Ascending aorta (tissue), 2 donors: Measurements from ENCODE around the gene APOL4. TPM values are rescaled to one million over a fixed set of nuclear protein-coding genes. Genes with fewer than 3 reads are reported as not detected.
"Not testable (repeated sequence)": the region's sequence is repeated elsewhere in the genome, so short reads cannot be mapped to it uniquely, and the experiment has no call there.

Source experiments
- DNase-seq, 2 donors: peaks; one replicate each; pipeline ENCODE4 v3.0.0-alpha.2; 2019; ENCODE audit warnings: low spot score in 2 of 2
- H3K27ac ChIP-seq, 2 donors: fragments of 200-600 bp; sonication (generic); one replicate each; pipeline ENCODE4 v1.5.1; 2016 to 2017; ENCODE audit warnings: mild to moderate bottlenecking in 1 of 2
- H3K27me3 ChIP-seq: fragments of 200-600 bp; sonication (generic); one replicate; pipeline ENCODE4 v1.5.1; 2017
- H3K36me3 ChIP-seq, 2 donors: fragments of 200-600 bp; sonication (generic); one replicate each; pipeline ENCODE4 v1.5.1; 2016
- H3K4me1 ChIP-seq, 2 donors: fragments of 200-600 bp; sonication (generic); one replicate each; pipeline ENCODE4 v1.5.1; 2016 to 2017; ENCODE audit warnings: mild to moderate bottlenecking in 1 of 2
- H3K4me3 ChIP-seq, 2 donors: fragments of 200-600 bp; sonication (generic); one replicate each; pipeline ENCODE4 v1.5.1; 2016 to 2017; ENCODE audit warnings: mild to moderate bottlenecking in 1 of 2
- H3K9me3 ChIP-seq, 2 donors: fragments of 200-600 bp; sonication (generic); one replicate each; pipeline ENCODE4 v1.5.1; 2016
- intact Hi-C: fragments of 100-400 bp; cut with DNase I; formaldehyde crosslinking; loops from one replicate; pipeline ENCODE4 v1.15.1; 2023
- total RNA-seq: library from RNA; depleted of rRNA; stranded (reverse); fragments of >200 nt; gene quantifications from one replicate; pipeline ENCODE4 v1.1.0, GENCODE V29; 2016
- TF ChIP-seq, protein P1 (sequence below), 3 experiments: fragments of 200-600 bp in 2 of 3; fragments of 450-650 bp in 1 of 3; sonication (generic) in 2 of 3; IDR thresholded peaks; one replicate each; pipeline ENCODE4 v1.5.1; 2016 to 2019; ENCODE audit warnings: antibody characterized with exemption in 3 of 3, mild to moderate bottlenecking in 1 of 3, moderate library complexity in 1 of 3

The APOL4 gene
- total RNA-seq, 1 donor from 2014 or later = not detected

GRCh38 chr22:36191106-36191836 is 10.3 kb downstream of the APOL4 start:
- no peaks in the 10 kb centered on the region for H3K9me3 ChIP-seq
- no peaks in the 10 kb centered on the region for H3K36me3 ChIP-seq
- no peak overlapping the region for H3K27ac ChIP-seq
- H3K27me3 ChIP-seq = no peaks in the 10 kb centered on the region
- intact Hi-C loops = no loop called here
- DNase-seq = peak; percentile 22 to 75
- TF ChIP-seq, protein P1, sequence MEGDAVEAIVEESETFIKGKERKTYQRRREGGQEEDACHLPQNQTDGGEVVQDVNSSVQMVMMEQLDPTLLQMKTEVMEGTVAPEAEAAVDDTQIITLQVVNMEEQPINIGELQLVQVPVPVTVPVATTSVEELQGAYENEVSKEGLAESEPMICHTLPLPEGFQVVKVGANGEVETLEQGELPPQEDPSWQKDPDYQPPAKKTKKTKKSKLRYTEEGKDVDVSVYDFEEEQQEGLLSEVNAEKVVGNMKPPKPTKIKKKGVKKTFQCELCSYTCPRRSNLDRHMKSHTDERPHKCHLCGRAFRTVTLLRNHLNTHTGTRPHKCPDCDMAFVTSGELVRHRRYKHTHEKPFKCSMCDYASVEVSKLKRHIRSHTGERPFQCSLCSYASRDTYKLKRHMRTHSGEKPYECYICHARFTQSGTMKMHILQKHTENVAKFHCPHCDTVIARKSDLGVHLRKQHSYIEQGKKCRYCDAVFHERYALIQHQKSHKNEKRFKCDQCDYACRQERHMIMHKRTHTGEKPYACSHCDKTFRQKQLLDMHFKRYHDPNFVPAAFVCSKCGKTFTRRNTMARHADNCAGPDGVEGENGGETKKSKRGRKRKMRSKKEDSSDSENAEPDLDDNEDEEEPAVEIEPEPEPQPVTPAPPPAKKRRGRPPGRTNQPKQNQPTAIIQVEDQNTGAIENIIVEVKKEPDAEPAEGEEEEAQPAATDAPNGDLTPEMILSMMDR (IDR thresholded peaks at IDR 0.05) = no peak
- H3K4me1 ChIP-seq = no peaks in the 10 kb centered on the region
- H3K4me3 ChIP-seq = no peak overlapping the region

DNA sequence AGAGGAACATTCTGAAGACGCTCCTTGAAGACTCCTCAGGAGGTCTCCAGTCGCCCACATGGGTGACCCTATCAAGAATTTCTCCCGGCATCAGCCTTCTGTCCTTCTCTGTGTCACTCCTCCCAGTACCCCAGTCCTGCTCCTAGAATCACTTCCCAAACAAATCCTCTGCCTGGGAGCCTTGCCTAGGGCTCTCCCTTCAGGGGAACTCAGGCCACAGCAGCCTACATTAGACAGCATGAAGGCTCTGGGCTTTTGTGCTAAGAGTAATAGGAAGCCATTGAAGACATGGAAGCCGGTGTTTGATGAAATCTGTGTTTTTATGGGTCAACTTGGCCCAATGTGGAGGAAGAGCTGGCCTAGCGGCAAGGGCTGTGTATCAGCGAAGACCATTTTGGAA is 13.7 kb downstream of the APOL4 start:
- DNase-seq, H3K27me3 ChIP-seq, H3K27ac ChIP-seq, H3K36me3 ChIP-seq, H3K9me3 ChIP-seq, H3K4me3 ChIP-seq, intact Hi-C loops, H3K4me1 ChIP-seq: not testable (repeated sequence)

GRCh38 chr22:36185828-36186624 is 15.6 kb downstream of the APOL4 start:
- no peak for DNase-seq
- Histone ChIP-seq H3K27ac (no peak overlapping the region), H3K27me3 (no peaks in the 10 kb centered on the region), H3K9me3 (no peaks in the 10 kb centered on the region), H3K36me3 (no peaks in the 10 kb centered on the region), H3K4me3 (no peak overlapping the region), H3K4me1 (peaks cover 0 to 4% of the 10 kb centered on the region in 2 donors)
- intact Hi-C loops = no loop called here
- TF ChIP-seq, protein P1 (IDR thresholded peaks at IDR 0.05) = no peak

- DNase-seq = peak in 1 of 2 donors; percentile 65
- Histone ChIP-seq H3K4me1 (peaks cover 0 to 4% of the 10 kb centered on the region in 2 donors), H3K27me3 (no peaks in the 10 kb centered on the region), H3K4me3 (no peak overlapping the region), H3K36me3 (no peaks in the 10 kb centered on the region), H3K27ac (no peak overlapping the region), H3K9me3 (no peaks in the 10 kb centered on the region)
- intact Hi-C loops = no loop called here
- TF ChIP-seq, protein P1 (IDR thresholded peaks at IDR 0.05) = no peak
Observed at GRCh38 chr22:36184433-36185025, 17.1 kb downstream of the APOL4 start.

DNA sequence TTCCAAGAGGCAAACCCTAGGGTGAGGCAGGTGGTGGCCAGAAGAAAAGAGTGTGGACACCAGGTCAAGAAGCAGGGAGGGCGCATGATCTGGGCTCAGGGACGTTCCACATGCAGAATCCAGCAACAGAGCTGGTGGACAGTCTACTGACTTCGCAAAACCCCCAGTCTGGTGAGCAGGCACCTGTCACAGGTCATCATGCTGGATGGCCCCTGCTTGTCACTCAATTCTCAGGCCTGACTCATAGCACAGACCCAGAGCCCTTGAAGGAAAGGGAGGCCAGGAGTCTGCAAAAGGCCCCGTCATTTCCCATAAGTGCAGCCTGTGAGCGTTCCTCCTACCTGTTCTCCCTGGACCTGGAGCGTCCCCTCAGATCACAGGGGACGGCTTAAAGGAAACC is 18.2 kb downstream of the APOL4 start:
- intact Hi-C loops = no loop called here
- H3K4me3 ChIP-seq = no peak overlapping the region
- no peak overlapping the region for H3K27ac ChIP-seq
- no peaks in the 10 kb centered on the region for H3K27me3 ChIP-seq
- DNase-seq = peak in 1 of 2 donors; percentile 63
- H3K4me1 ChIP-seq = peaks cover 0 to 4% of the 10 kb centered on the region in 2 donors
- no peaks in the 10 kb centered on the region for H3K36me3 ChIP-seq
- H3K9me3 ChIP-seq = no peaks in the 10 kb centered on the region
- TF ChIP-seq, protein P1 (IDR thresholded peaks at IDR 0.05) = no peak

DNA sequence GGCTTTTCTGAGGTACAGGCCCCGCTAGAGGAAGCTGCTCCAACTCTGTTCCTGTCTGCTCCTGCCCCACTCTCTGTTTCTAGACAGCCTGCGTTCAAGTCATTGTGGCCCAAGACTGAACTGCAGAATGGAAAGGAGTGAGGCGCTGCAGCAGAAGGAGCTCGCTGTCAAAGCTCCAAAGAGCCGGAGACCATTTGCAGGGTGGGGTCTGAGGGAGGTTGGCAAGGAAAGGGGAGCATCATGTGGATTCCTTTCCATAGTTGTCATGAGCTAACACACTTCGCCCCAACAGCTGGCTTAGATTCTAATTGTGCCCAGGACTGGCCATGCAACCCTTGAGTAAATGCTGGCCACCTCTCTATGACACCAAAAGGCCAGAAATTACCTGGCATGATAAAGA is 18.8 kb downstream of the APOL4 start:
- DNase-seq = peak in 1 of 2 donors; percentile 22
- H3K4me1 ChIP-seq = peaks cover 0 to 4% of the 10 kb centered on the region in 2 donors
- no peaks in the 10 kb centered on the region for H3K36me3 ChIP-seq
- H3K9me3 ChIP-seq = no peaks in the 10 kb centered on the region
- TF ChIP-seq, protein P1 (IDR thresholded peaks at IDR 0.05) = no peak
- H3K4me3 ChIP-seq = no peak overlapping the region
- H3K27me3 ChIP-seq = no peaks in the 10 kb centered on the region
- H3K27ac ChIP-seq = no peak overlapping the region
- intact Hi-C loops = no loop called here
